Activated T-helper 2 cell treated with anti-CD3 and anti-CD28 coated beads, Interferon-gamma antibody, Interleukin-2, Interleukin-4, amounts not matched to agents 10 μg/mL and 5 μg/mL and 100 μg/mL, durations not matched to agents 14 hours and 24 hours and 36 hours (primary cell): ENCODE measurements around the gene PTN. TPM values are rescaled to one million over a fixed set of nuclear protein-coding genes. Genes with fewer than 3 reads are reported as not detected.
"Not testable (repeated sequence)": the region's sequence is repeated elsewhere in the genome, so short reads cannot be mapped to it uniquely, and the experiment has no call there.

Experiments
- DNase-seq: peaks from one replicate; pipeline ENCODE4 v3.0.0; 2021; ENCODE audit warnings: low spot score
- H3K27ac Mint-ChIP-seq: one replicate; pipeline ENCODE4 v1.8.0; 2021; ENCODE audit warnings: mixed read lengths
- H3K27me3 Mint-ChIP-seq: one replicate; pipeline ENCODE4 v1.8.0; 2021; ENCODE audit warnings: low read depth, mixed read lengths
- H3K36me3 Mint-ChIP-seq: one replicate; pipeline ENCODE4 v1.8.0; 2021; ENCODE audit warnings: low read depth, mixed read lengths
- H3K4me1 Mint-ChIP-seq: one replicate; pipeline ENCODE4 v1.8.0; 2021; ENCODE audit warnings: low read depth, mixed read lengths
- H3K4me3 Mint-ChIP-seq: one replicate; pipeline ENCODE4 v1.8.0; 2021; ENCODE audit warnings: low read depth, mild to moderate bottlenecking, moderate library complexity, mixed read lengths
- H3K9me3 Mint-ChIP-seq: one replicate; pipeline ENCODE4 v1.8.0; 2021; ENCODE audit warnings: mixed read lengths
- intact Hi-C: fragments of 100-400 bp; cut with micrococcal nuclease; formaldehyde crosslinking; loops from one replicate; pipeline ENCODE4 v1.15.1; 2023
- total RNA-seq: library from RNA; stranded (reverse); gene quantifications from 2 replicates; pipeline ENCODE4 v1.2.3, GENCODE V29; 2022

Gene PTN
- total RNA-seq, 1 donor from 2014 or later = 0.11 TPM

DNA sequence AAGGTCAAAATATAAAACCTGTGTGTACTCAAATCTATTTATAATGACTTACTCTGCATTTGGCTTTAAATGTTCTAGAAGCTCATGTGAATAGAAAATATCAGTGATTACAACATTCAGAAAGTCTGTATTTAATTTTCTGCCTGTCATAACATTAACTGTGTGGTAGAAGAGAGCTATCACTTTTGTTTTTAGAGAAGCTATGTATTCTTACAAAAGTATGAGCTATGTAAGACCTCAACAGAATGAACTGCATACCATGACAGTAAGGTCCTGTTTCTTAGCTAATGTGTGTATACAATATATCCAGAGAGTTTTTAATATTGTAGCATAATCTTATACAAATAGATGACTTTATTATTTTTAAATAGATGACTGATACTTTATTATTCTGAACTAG, 61.5 kb downstream of the PTN start:
- DNase-seq = no peak
- no peaks in the 10 kb centered on the region for H3K36me3 Mint-ChIP-seq
- H3K27ac Mint-ChIP-seq = no peak overlapping the region
- no peaks in the 10 kb centered on the region for H3K4me1 Mint-ChIP-seq
- H3K9me3 Mint-ChIP-seq = peaks cover 5% of the 10 kb centered on the region
- H3K27me3 Mint-ChIP-seq = no peaks in the 10 kb centered on the region
- no peak overlapping the region for H3K4me3 Mint-ChIP-seq
- intact Hi-C loops = no loop called here

DNA sequence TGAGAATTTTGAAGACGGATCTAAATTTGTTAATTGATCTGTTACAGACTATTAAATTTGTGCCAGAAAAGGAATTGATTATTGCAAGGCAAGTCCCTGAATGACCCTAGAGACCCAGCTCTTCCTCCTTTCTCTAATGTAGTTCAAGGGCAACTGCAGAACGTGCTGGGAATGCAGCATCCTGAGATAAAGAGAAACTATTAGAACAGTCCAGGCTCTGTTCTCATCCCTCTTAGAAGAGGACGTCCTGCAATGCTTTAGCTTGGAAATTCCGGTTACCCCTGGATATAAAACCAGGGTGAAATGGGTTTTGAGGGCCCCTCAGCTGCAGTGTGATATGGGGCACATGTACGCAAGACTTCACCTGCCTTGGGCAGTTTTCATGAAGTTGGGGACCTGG, 67.3 kb downstream of the PTN start:
- intact Hi-C loops = no loop called here
- Mint-ChIP-seq H3K27ac (no peak overlapping the region), H3K4me3 (no peak overlapping the region), H3K36me3 (no peaks in the 10 kb centered on the region), H3K9me3 (peaks cover 11% of the 10 kb centered on the region), H3K27me3 (no peaks in the 10 kb centered on the region), H3K4me1 (no peaks in the 10 kb centered on the region)
- no peak for DNase-seq

DNA sequence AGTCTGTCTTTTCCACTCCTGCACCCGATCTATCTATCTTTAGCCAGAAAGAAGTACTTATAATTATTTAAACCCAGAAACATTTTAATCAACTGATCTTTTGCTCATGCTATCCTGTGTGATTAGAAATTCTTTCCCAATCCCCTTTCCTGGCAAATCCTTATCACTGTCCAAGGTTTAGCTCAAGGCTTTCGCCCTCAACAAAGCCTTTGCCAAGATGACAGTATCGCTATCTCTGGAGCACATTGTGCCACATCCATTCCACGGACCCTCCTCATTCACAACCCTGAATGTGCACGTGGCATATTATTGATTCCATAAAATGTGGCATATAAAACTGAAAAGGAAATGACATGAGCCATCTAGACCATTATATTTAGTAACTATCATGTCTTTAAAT, 71.3 kb downstream of the PTN start:
- Mint-ChIP-seq H3K27me3 (no peaks in the 10 kb centered on the region), H3K36me3 (no peaks in the 10 kb centered on the region), H3K27ac (no peak overlapping the region), H3K9me3 (peaks cover 15% of the 10 kb centered on the region), H3K4me3 (no peak overlapping the region), H3K4me1 (no peaks in the 10 kb centered on the region)
- no peak for DNase-seq
- intact Hi-C loops = no loop called here

DNA sequence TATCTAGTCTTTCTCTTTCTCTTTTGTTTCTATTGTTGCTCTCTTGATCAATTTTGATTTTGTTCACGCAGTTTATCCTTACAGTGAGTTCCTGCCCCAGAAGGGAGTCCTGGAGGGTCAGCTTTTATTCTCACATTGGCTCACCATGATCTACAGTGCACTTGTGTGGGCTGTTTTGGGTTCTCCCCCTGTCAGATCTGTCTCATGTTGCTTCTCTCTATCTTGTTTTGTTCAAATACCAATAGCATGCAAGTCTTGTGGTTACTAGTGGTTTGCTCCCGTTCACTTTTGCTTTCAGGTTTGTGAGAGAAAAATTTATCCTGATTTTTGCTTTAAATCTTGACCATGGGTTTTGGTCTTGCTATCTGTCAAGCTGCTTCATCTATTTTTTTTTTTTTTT, 74.3 kb downstream of the PTN start:
- Mint-ChIP-seq H3K27ac (no peak overlapping the region), H3K36me3 (no peaks in the 10 kb centered on the region), H3K4me1 (no peaks in the 10 kb centered on the region), H3K9me3 (peaks cover 9% of the 10 kb centered on the region), H3K27me3 (no peaks in the 10 kb centered on the region), H3K4me3 (no peak overlapping the region)
- no peak for DNase-seq
- intact Hi-C loops = no loop called here

DNA sequence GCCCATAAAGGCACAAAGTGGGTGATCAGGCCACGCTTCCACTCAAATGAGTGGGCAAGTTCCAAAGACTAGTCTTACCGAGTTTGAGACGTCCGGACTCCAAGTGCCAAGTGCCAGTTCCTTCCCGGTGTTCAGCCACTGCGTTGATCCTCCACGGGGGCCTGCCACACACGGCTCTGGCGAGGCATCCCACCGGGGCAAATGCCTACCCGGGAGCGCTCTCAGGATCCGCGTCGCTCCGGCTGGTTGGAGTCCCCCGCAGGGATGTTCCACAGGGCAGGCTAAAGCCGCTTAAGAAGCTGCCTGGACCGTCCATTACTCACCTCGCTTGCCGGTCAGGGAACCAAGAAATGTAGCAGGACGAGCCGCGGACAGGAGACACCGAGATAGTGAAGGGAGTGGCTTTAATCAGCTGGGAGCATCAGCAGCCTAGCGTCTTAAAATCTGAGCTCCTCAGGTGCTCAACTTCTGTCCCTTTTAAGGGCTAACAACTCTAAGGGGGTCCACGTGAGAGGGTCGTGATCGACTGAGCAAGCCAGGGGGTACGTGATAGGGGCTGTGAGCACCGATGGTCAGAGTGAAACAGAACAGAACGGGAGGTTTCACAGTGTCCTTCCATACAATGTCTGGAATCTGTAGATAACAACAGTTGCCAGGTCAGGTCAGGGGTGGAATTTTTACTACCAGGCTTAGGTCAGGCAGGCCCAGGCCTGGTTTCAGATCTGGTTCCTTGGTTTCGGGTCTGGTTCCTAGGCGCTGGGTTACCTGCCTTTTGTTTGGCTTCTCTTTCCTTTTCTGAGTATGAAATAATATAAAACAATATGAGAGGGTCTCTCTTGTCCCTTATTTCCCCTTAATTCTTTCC, 75.3 kb downstream of the PTN start:
- H3K27ac Mint-ChIP-seq, intact Hi-C loops, H3K4me3 Mint-ChIP-seq, H3K4me1 Mint-ChIP-seq, H3K9me3 Mint-ChIP-seq, DNase-seq, H3K27me3 Mint-ChIP-seq, H3K36me3 Mint-ChIP-seq: not testable (repeated sequence)

DNA sequence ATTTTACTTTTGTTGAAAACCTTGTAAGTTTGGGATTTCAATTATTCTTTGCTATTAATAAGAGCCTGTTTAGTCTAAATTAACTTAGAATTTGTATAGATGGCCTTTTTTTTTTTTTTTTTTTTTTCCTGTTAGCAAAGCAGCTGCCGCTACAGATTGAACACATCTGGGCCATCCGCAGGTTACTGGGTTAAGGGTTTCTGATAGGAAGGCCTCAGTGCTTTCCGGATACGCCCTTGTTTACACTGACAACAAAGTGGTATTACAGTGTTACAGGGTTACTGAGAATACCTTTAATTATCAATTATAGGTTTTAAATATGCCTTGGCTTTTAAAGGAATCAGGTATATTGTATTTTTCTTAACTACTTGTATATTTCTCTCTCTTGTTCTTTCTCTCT, 76.8 kb downstream of the PTN start:
- Mint-ChIP-seq H3K4me1 (no peaks in the 10 kb centered on the region), H3K9me3 (peaks cover 5% of the 10 kb centered on the region), H3K36me3 (no peaks in the 10 kb centered on the region), H3K27me3 (no peaks in the 10 kb centered on the region), H3K27ac (no peak overlapping the region), H3K4me3 (no peak overlapping the region)
- no peak for DNase-seq
- intact Hi-C loops = no loop called here

DNA sequence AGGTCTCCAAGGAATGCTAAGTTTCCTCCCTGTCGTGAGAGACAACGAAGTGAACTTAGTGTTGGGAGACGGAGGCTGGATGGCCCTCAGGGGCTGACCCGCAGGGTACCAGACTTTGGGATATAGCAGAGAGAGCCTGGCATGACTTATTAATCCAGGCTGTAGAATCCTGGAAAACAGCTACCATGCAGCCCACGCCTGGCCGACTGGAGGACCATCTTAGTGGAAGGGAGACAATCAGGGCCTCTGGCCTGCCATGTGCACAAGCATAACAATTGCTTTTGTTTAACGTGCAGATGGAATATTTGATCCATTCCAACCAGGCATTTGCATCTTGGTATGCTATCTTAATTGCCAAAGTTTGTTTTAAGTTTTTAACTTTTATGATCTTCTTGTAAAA, 78.1 kb downstream of the PTN start:
- H3K4me1 Mint-ChIP-seq, H3K9me3 Mint-ChIP-seq, intact Hi-C loops, H3K4me3 Mint-ChIP-seq, H3K27ac Mint-ChIP-seq, H3K36me3 Mint-ChIP-seq, H3K27me3 Mint-ChIP-seq, DNase-seq: not testable (repeated sequence)

DNA sequence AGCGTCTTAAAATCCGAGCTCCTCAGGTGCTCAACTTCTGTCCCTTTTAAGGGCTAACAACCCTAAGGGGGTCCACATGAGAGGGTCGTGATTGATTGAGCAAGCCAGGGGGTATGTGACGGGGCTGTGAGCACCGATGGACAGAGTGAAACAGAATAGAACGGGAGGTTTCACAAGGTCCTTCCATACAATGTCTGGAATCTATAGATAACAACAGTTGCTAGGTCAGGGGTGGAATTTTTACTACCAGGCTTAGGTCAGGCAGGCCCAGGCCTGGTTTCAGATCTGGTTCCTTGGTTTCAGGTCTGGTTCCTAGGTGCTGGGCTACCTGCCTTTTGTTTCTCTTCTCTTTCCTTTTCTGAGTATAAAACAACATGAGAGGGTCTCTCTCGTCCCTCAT, 80.9 kb downstream of the PTN start:
- Mint-ChIP-seq H3K4me3 (no peak overlapping the region), H3K4me1 (no peaks in the 10 kb centered on the region), H3K27me3 (no peaks in the 10 kb centered on the region), H3K9me3 (peaks cover 3% of the 10 kb centered on the region), H3K36me3 (no peaks in the 10 kb centered on the region), H3K27ac (no peak overlapping the region)
- no peak for DNase-seq
- intact Hi-C loops = no loop called here

DNA sequence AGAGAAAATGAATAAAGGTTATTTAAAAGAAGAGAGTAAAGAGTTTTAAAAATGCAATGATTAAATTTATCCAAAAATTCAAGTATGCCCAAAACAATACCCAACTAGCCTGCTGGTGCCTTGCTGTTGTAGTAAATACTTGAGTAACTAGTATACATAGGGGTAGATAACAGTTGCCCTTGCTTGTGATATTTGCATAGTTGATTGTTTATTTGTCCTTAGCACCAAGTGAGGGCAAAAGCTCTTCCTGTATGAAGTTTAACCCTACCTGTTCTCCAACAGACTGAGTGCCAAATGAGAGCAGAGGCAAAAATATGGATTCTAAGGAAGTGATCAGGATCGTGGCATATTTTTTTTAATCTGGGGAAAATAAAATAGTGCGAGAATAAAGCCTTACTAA, 85.0 kb downstream of the PTN start:
- H3K4me3 Mint-ChIP-seq = no peak overlapping the region
- DNase-seq = no peak
- intact Hi-C loops = no loop called here
- no peaks in the 10 kb centered on the region for H3K27me3 Mint-ChIP-seq
- H3K9me3 Mint-ChIP-seq = peaks cover 2% of the 10 kb centered on the region
- H3K27ac Mint-ChIP-seq = no peak overlapping the region
- H3K4me1 Mint-ChIP-seq = no peaks in the 10 kb centered on the region
- H3K36me3 Mint-ChIP-seq = no peaks in the 10 kb centered on the region

DNA sequence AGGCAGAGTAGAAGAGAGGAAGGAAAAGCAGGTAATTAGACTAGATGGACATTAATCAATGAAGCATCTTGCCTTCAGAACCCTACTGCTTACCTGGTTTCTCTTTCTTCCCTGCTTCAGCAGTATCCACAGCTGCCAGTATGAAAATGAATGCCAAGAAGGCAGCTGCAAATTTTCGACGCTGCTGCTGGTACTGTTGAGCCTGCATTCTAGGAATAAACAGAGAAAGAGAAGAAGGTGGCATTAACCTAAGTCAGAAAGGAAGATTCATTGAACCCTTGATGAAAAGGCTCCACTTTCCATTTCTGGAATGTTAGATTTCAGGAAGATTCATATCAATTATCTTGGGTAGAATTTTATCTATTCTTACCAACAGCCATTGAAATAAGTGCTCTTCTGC, 88.8 kb downstream of the PTN start:
- H3K4me1 Mint-ChIP-seq = no peaks in the 10 kb centered on the region
- H3K27ac Mint-ChIP-seq = no peak overlapping the region
- H3K27me3 Mint-ChIP-seq = no peaks in the 10 kb centered on the region
- peaks cover 3% of the 10 kb centered on the region for H3K9me3 Mint-ChIP-seq
- no peak overlapping the region for H3K4me3 Mint-ChIP-seq
- no peaks in the 10 kb centered on the region for H3K36me3 Mint-ChIP-seq
- intact Hi-C loops = no loop called here
- DNase-seq = no peak

DNA sequence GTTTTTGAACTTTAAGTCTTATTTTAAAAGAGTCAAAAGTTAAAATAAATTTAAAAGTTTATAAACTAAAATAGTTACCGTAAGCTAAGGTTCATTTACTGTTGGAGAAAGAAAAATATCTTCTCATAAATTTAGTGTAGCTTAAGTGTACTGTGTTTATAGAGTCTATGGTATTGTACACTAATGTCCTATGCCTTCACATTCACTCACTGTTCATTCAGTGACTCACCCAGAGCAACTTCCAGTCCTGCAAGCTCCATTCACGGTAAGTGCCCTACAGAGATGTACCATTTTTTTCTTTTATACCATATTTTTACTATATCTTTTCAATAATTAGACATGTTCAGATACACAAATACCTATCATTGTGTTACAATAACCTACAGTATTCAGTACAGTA, 97.6 kb downstream of the PTN start:
- Mint-ChIP-seq H3K27ac (no peak overlapping the region), H3K4me3 (no peak overlapping the region), H3K4me1 (no peaks in the 10 kb centered on the region), H3K27me3 (no peaks in the 10 kb centered on the region), H3K9me3 (peaks cover 5% of the 10 kb centered on the region), H3K36me3 (no peaks in the 10 kb centered on the region)
- intact Hi-C loops = no loop called here
- no peak for DNase-seq

DNA sequence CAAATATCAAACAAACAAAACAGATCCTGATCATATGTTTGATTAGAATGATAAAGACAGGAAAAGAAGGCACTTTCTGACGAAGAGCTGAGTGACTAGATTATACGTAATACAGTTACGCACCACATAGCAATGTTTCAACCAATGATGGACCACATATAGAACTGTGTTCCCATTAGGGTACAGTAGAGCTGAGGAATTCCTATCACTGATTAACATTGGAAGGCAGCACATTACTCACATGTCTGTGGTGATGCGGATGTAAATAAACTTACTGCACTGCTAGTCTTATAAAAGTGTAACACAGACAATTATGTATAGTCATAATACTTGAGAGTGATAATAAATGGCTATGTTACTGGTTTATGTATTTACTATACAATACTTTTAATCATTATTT, 98.3 kb downstream of the PTN start:
- no peak for DNase-seq
- H3K4me1 Mint-ChIP-seq = no peaks in the 10 kb centered on the region
- H3K27me3 Mint-ChIP-seq = no peaks in the 10 kb centered on the region
- intact Hi-C loops = no loop called here
- no peaks in the 10 kb centered on the region for H3K36me3 Mint-ChIP-seq
- no peak overlapping the region for H3K4me3 Mint-ChIP-seq
- peaks cover 5% of the 10 kb centered on the region for H3K9me3 Mint-ChIP-seq
- no peak overlapping the region for H3K27ac Mint-ChIP-seq

DNA sequence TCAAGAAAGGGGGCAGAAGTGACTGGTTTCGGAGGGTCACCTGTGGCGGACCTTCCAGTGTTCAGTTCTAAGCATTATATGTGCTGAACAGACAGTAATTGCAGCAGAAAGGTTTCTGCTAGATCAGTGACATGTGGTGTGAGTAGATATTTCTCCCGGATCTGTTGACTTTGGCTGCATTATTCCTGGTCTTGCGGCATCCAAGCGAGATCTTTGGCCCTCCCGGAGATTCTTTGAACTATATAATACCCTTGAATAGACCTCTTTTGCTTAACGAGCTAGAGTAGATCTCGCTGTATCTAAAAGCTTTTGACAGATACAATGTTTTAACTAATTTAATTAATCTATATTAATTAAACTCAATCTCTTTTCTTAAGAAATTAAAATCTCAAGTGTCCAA, 99.8 kb downstream of the PTN start:
- H3K9me3 Mint-ChIP-seq = peaks cover 5% of the 10 kb centered on the region
- no peak for DNase-seq
- no peak overlapping the region for H3K27ac Mint-ChIP-seq
- H3K4me3 Mint-ChIP-seq = no peak overlapping the region
- intact Hi-C loops = no loop called here
- H3K27me3 Mint-ChIP-seq = no peaks in the 10 kb centered on the region
- H3K4me1 Mint-ChIP-seq = no peaks in the 10 kb centered on the region
- no peaks in the 10 kb centered on the region for H3K36me3 Mint-ChIP-seq

DNA sequence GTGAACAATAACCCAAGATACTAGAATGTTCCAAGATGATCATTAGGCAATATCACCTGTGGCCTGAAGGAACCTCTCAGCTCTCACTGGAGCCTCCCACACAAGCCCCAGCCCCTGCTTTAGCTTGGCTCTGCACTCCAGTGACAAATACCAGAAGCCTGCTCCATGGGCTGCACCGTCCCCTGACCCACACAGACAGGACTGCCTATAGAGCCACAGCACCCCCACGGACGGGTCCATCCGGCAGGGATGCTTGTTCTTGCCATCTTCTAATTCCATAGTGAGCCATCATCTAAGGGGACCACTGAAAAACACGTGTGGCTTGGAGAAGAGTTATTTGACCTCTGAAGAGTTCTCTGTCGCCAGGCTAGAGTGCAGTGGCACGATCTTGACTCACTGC, 100.9 kb downstream of the PTN start:
- peaks cover 5% of the 10 kb centered on the region for H3K9me3 Mint-ChIP-seq
- intact Hi-C loops = no loop called here
- H3K27ac Mint-ChIP-seq = no peak overlapping the region
- no peaks in the 10 kb centered on the region for H3K4me1 Mint-ChIP-seq
- no peak overlapping the region for H3K4me3 Mint-ChIP-seq
- no peaks in the 10 kb centered on the region for H3K27me3 Mint-ChIP-seq
- no peak for DNase-seq
- no peaks in the 10 kb centered on the region for H3K36me3 Mint-ChIP-seq
